Mesothelial cell of epicardium (in vitro differentiated cells): ENCODE data around the gene TCEAL1. TPM values are rescaled to one million over a fixed set of nuclear protein-coding genes. Genes with fewer than 3 reads are reported as not detected.
A peak's percentile ranks its signal among the peaks of the same experiment; 100 is the strongest.

ENCODE experiments used
- DNase-seq, 2 experiments: peaks; one replicate each; pipeline ENCODE4 v3.0.0; 2021; ENCODE audit warnings: low spot score in 2 of 2; ENCODE audit not compliant: unreplicated experiment in 2 of 2
- H3K27ac Mint-ChIP-seq: 2 replicates; pipeline ENCODE4 v1.8.0; 2021; ENCODE audit warnings: mixed read lengths
- H3K27me3 Mint-ChIP-seq: 2 replicates; pipeline ENCODE4 v1.8.0; 2021; ENCODE audit warnings: low read depth, mixed read lengths
- H3K36me3 Mint-ChIP-seq: 2 replicates; pipeline ENCODE4 v1.8.0; 2021; ENCODE audit warnings: mixed read lengths
- H3K4me1 Mint-ChIP-seq: 2 replicates; pipeline ENCODE4 v1.8.0; 2021; ENCODE audit warnings: mixed read lengths
- H3K4me3 Mint-ChIP-seq: 2 replicates; pipeline ENCODE4 v1.8.0; 2021; ENCODE audit warnings: mild to moderate bottlenecking, moderate library complexity, mixed read lengths
- H3K9me3 Mint-ChIP-seq: 2 replicates; pipeline ENCODE4 v1.8.0; 2021; ENCODE audit warnings: mixed read lengths
- total RNA-seq: library from RNA; stranded (reverse); gene quantifications from 3 replicates; pipeline ENCODE4 v1.2.1, GENCODE V29; 2021
- TF ChIP-seq, protein P1 (sequence below): fragments of 200-600 bp; sonication (generic); IDR thresholded peaks from one replicate; pipeline ENCODE4 v1.5.0; 2021; ENCODE audit warnings: antibody characterized with exemption; ENCODE audit not compliant: unreplicated experiment

The TCEAL1 gene
- total RNA-seq, 1 donor from 2014 or later, result 18.8 TPM

DNA sequence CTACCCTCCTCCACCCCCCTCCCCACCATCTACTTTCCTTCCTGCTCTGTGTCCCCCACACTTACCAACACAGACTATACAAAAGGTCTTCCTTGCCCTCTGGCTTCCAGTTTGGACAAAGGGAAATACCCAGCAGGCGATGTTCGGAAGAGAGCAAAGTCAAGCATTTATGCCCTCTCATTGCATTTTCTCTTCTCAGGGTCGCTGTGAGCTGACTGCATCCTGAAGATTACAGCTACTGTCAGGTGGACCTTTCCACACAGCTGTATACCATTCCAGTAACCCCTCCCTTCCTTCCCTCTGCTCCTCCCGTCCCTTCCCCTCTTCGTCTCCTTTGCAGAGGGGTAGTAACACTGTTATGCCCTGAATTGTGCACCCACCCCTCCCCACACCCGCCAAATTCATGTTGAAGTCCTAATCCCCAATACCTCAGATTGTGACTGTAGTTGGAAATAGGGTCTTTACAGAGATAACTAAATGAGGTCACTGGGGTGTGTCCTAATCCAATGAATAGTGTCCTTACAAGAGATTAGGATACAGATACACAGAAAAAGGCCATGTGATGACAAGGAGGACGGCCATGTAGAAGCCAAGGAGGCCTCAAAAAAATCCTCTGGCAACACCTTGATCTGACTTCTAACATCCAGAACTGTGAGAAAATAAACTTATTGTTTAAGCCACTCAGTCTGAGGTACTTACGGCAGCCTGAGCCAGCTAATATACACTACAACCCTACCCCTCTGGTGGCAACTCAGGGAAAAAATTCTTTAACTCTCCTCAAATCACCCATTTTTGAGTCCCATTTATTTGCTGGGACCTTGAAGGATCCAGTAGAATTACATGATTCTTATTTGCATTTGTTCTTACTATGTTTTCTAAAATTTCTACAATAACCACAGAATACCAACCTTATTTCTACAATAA is 46.0 kb downstream of the TCEAL1 start:
- TF ChIP-seq, protein P1, sequence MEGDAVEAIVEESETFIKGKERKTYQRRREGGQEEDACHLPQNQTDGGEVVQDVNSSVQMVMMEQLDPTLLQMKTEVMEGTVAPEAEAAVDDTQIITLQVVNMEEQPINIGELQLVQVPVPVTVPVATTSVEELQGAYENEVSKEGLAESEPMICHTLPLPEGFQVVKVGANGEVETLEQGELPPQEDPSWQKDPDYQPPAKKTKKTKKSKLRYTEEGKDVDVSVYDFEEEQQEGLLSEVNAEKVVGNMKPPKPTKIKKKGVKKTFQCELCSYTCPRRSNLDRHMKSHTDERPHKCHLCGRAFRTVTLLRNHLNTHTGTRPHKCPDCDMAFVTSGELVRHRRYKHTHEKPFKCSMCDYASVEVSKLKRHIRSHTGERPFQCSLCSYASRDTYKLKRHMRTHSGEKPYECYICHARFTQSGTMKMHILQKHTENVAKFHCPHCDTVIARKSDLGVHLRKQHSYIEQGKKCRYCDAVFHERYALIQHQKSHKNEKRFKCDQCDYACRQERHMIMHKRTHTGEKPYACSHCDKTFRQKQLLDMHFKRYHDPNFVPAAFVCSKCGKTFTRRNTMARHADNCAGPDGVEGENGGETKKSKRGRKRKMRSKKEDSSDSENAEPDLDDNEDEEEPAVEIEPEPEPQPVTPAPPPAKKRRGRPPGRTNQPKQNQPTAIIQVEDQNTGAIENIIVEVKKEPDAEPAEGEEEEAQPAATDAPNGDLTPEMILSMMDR, result no peak
- H3K4me3 Mint-ChIP-seq, result no peak overlapping the region
- no peaks in the 10 kb centered on the region for H3K27me3 Mint-ChIP-seq
- DNase-seq, result no peak
- H3K27ac Mint-ChIP-seq, result peak overlapping the region; percentile 10
- H3K36me3 Mint-ChIP-seq, result peaks cover 24% of the 10 kb centered on the region
- no peaks in the 10 kb centered on the region for H3K4me1 Mint-ChIP-seq
- H3K9me3 Mint-ChIP-seq, result peaks cover 3% of the 10 kb centered on the region

DNA sequence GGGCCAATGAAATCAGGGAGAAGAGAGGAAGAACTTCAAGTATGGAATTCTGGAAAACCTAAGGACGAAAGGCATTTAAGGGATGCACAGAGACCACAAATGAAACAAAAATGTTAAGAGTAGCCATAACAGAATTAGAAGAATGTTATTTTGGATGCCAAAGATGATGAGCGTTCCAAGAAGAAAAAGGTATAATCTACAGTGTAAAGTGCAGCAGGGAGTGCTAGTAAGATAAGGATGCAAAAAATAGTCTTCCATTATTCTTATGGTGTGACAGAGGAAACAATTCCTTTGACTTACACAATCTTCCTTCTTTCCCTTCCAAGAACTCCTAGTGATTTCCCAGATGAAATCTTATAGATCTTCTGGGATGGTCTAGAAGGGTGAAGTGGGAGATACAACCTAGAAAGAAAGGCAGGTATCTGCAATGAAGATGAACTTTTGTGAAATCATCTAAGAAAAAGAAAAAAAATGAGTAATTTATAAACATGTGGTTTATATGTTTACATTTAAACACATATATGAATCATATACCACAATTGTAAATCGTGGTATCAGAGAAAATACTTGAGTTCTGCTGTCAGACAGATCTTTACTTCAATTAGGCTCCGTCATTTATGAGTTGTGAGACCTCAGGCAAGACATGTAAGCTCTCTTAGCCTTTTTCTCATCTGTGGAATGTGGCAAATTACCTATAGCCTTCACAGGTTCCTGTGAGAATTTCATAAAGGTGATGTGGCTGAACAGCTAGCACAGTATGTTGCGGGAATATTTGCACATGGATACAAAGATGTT is 49.6 kb downstream of the TCEAL1 start:
- no peak for DNase-seq
- H3K27ac Mint-ChIP-seq, result no peak overlapping the region

More for the DNA sequence above, 49.6 kb downstream of the TCEAL1 start:
- Mint-ChIP-seq H3K9me3 (no peaks in the 10 kb centered on the region), H3K36me3 (peaks cover 24% of the 10 kb centered on the region), H3K4me1 (no peaks in the 10 kb centered on the region), H3K4me3 (no peak overlapping the region), H3K27me3 (no peaks in the 10 kb centered on the region)
- TF ChIP-seq, protein P1, result no peak

Other genes starting within 250 kb of the TCEAL1 start
- 0.78 to 1.5 TPM (median 1.3 TPM) in 3 replicates for gene RAB40A, start 109.5 kb upstream of the TCEAL1 start, total RNA-seq
- gene TCEAL4, start 43.5 kb upstream of the TCEAL1 start, total RNA-seq, result 59.8 to 64.6 TPM (median 63.1 TPM) in 3 replicates
- gene TCEAL3, start 21.0 kb upstream of the TCEAL1 start, total RNA-seq, result 11.9 to 13.0 TPM (median 11.9 TPM) in 3 replicates
- 372 to 379 TPM (median 373 TPM) in 3 replicates for gene MORF4L2, start 57.7 kb downstream of the TCEAL1 start, total RNA-seq
- gene TMEM31, start 81.9 kb downstream of the TCEAL1 start, total RNA-seq, result 0.74 to 1.2 TPM (median 0.75 TPM) in 3 replicates
- gene PLP1, start 147.9 kb downstream of the TCEAL1 start, total RNA-seq, result 0.11 to 0.58 TPM (median 0.33 TPM) in 3 replicates
- gene RAB9B, start 203.3 kb downstream of the TCEAL1 start, total RNA-seq, result 1.6 to 1.9 TPM (median 1.9 TPM) in 3 replicates